Ishikawa (cell line): ENCODE measurements around the gene WDR48.

Source experiments
- CEBPB ChIP-seq: IDR thresholded peaks from 2 replicates; pipeline ENCODE4 v1.6.1; 2012
- CREB1 ChIP-seq: IDR thresholded peaks from 2 replicates; pipeline ENCODE4 v1.6.1; 2012; ENCODE audit warnings: low read depth
- EGR1 ChIP-seq: IDR thresholded peaks from 2 replicates; pipeline ENCODE4 v1.6.1; 2012
- EP300 ChIP-seq: IDR thresholded peaks from 2 replicates; pipeline ENCODE4 v1.6.1; 2012; ENCODE audit warnings: borderline replicate concordance
- FOXM1 ChIP-seq: IDR thresholded peaks from 2 replicates; pipeline ENCODE4 v1.6.1; 2012; ENCODE audit warnings: low read depth, borderline replicate concordance
- MAX ChIP-seq: IDR thresholded peaks from 2 replicates; pipeline ENCODE4 v1.6.1; 2012
- NFIC ChIP-seq: IDR thresholded peaks from 2 replicates; pipeline ENCODE4 v1.6.1; 2012
- RAD21 ChIP-seq: IDR thresholded peaks from 2 replicates; pipeline ENCODE4 v1.6.1; 2012; ENCODE audit warnings: low read depth
- TAF1 ChIP-seq: IDR thresholded peaks from 2 replicates; pipeline ENCODE4 v1.6.1; 2012; ENCODE audit warnings: low read depth, mild to moderate bottlenecking
- TCF12 ChIP-seq: IDR thresholded peaks from 2 replicates; pipeline ENCODE4 v1.6.1; 2012; ENCODE audit warnings: low read depth
- TEAD4 ChIP-seq: IDR thresholded peaks from 2 replicates; pipeline ENCODE4 v1.6.1; 2012
- USF1 ChIP-seq: IDR thresholded peaks from 2 replicates; pipeline ENCODE4 v1.6.1; 2012
- YY1 ChIP-seq: IDR thresholded peaks from 2 replicates; pipeline ENCODE4 v1.6.1; 2012; ENCODE audit warnings: low read depth
- ZBTB7A ChIP-seq: IDR thresholded peaks from 2 replicates; pipeline ENCODE4 v1.6.1; 2012; ENCODE audit warnings: low read depth
- TF ChIP-seq, protein P1 (sequence below): IDR thresholded peaks from 2 replicates; pipeline ENCODE4 v1.6.1; 2012; ENCODE audit warnings: low read depth, mild to moderate bottlenecking

Gene WDR48

GRCh38 chr3:39097716-39098472, 46.1 kb downstream of the WDR48 start:
- no peak for TF ChIP-seq ZBTB7A
- TF ChIP-seq CREB1 = no peak
- TF ChIP-seq YY1 = no peak
- TF ChIP-seq FOXM1 = no peak
- no peak for TF ChIP-seq EGR1
- TF ChIP-seq NFIC = no peak
- TF ChIP-seq, protein P1, sequence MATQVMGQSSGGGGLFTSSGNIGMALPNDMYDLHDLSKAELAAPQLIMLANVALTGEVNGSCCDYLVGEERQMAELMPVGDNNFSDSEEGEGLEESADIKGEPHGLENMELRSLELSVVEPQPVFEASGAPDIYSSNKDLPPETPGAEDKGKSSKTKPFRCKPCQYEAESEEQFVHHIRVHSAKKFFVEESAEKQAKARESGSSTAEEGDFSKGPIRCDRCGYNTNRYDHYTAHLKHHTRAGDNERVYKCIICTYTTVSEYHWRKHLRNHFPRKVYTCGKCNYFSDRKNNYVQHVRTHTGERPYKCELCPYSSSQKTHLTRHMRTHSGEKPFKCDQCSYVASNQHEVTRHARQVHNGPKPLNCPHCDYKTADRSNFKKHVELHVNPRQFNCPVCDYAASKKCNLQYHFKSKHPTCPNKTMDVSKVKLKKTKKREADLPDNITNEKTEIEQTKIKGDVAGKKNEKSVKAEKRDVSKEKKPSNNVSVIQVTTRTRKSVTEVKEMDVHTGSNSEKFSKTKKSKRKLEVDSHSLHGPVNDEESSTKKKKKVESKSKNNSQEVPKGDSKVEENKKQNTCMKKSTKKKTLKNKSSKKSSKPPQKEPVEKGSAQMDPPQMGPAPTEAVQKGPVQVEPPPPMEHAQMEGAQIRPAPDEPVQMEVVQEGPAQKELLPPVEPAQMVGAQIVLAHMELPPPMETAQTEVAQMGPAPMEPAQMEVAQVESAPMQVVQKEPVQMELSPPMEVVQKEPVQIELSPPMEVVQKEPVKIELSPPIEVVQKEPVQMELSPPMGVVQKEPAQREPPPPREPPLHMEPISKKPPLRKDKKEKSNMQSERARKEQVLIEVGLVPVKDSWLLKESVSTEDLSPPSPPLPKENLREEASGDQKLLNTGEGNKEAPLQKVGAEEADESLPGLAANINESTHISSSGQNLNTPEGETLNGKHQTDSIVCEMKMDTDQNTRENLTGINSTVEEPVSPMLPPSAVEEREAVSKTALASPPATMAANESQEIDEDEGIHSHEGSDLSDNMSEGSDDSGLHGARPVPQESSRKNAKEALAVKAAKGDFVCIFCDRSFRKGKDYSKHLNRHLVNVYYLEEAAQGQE = no peak
- no peak for TF ChIP-seq USF1
- no peak for TF ChIP-seq RAD21
- no peak for TF ChIP-seq TEAD4
- TF ChIP-seq TCF12 = no peak

- no peak for TF ChIP-seq CREB1
- TF ChIP-seq RAD21 = no peak
- TF ChIP-seq MAX = no peak
- no peak for TF ChIP-seq EGR1
- no peak for TF ChIP-seq CEBPB
- TF ChIP-seq NFIC = no peak
- TF ChIP-seq TCF12 = no peak
- TF ChIP-seq, protein P1 = no peak
- no peak for TF ChIP-seq TEAD4
- no peak for TF ChIP-seq EP300
- TF ChIP-seq TAF1 = no peak
- no peak for TF ChIP-seq YY1
- no peak for TF ChIP-seq ZBTB7A
Observed at GRCh38 chr3:39098473-39099000, 46.7 kb downstream of the WDR48 start.

DNA sequence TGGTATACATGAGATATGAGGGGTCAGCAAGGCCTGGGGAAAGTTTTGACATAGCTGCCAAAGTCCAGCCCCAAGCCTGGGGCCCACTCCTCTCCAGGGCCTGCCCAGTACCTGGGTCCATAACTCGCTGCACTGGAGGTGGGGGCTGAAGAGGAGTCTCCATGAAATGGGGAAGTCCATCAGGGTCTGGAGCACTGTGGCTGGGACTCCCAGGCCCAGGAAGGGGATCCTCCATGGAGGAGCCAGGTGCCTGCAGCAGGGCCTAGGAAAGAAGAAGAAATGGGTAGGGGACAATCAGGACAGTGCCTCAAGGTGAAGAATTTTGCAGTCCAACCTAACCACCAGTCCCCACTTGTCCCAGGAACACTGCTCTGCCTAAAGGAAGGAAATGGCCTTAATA, 47.4 kb downstream of the WDR48 start:
- TF ChIP-seq ZBTB7A = no peak
- no peak for TF ChIP-seq TAF1
- no peak for TF ChIP-seq YY1

DNA sequence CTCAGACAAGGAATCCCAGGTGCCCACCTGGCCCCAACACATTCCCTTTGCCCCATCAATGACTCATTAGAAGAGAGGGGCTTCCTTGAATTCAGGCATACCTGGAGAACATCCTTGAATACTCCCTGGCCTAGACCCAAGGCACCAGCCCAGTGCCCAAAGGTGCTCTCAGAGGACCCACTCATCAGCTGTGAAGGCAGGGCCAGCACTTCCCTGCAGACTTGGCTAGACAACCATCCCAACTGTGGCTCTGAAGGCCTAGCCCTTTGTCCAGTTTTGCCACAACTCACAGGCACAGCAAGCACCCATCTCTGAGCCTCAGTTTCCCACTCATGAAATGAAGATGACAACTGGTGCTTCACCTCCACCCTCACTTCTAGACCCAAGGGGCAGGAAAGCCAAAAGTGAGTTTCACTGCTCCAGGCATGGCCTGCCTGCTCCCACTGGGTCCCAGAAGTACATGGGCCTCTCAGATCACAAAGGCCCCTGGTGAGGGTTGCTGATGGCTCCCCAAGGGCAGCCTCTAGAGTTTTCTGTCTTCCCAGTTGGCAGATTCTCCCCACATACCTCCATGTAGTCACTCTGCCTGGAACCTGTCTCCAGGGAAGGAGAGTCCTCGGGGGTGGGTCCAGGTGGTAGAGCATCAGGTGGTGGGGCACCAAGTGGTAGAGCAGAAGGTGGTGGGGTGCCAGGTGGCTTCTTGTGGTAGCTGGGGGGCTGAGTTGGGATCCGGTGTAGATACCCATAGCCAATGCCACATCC, 48.1 kb downstream of the WDR48 start:
- TF ChIP-seq MAX (no peak), ZBTB7A (no peak), EP300 (no peak), CREB1 (no peak), RAD21 (no peak)

DNA sequence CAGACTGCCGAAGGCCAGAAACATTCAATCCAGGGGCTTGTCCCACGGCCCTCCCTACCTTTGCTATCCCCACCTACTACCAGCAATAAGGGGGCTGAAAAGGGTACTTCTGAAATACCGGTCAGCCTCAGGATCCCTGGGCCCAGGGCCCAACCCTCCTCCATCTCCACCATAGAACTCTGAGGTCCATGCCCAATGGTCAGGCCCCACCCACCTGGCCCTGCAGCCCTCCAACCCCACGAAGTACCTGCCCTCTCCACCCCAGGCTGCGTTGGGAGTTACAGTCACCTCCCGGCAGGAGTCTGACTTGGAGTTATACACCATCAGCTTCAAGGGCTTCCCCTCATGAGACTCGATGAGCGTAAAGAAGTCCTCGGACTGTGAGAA, 48.7 kb downstream of the WDR48 start:
- TF ChIP-seq ZBTB7A = no peak

DNA sequence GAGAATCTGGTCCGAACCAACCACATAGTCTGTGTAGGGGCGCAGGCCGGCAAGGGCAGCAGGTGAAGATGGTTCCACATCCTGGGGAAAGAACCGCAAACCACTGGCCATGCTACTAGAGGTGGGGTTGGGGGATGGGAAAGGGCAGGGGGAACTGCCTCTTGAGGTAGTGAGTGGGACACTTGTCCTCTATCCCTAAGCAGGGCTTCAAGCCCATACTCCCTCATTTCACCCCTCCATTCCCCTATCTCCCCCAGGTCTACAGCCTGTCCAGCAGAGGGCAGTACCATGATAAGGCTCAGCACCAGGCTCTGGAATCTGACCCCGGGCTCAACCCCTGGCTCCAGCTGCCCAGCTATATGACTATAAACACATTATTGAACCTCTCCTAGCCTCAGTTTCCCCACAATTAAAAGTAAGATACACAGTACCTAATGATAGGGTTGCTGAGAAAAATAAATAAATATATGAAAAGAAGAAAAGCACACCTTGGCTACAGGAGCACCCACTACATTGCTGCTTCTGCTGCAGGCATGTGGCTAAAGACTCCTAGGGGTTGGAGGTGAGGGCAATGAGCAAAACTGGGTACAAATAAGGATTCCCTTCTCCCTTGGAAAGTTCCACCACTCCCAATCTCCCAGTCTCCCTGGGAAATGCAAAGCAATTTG, 49.3 kb downstream of the WDR48 start:
- TF ChIP-seq TAF1 (no peak), EGR1 (no peak), RAD21 (peak; percentile 69)
- TF ChIP-seq, protein P1 = no peak
